Heart left ventricle (tissue), 13 donors: Measurements from ENCODE around the gene AGTRAP.

ENCODE experiments used
- CTCF ChIP-seq, 12 donors: fragments of 200-600 bp; sonication (generic) in 4 of 12; IDR thresholded peaks; one replicate each; pipeline versions ENCODE4 v1.5.0 to v1.8.0; 2018 to 2022; ENCODE audit warnings: antibody characterized with exemption in 12 of 12, mild to moderate bottlenecking in 5 of 12
- POLR2A ChIP-seq, 2 donors: fragments of 450-650 bp; IDR thresholded peaks; one replicate each; pipeline ENCODE4 v1.6.1; 2017; ENCODE audit warnings: antibody characterized with exemption in 2 of 2, mild to moderate bottlenecking in 2 of 2, moderate library complexity in 2 of 2
- donor health status: ischemic (EF 13 %, LVEDD 7.1; RV severe dilation, severe dysfunction).
- donor health status: DM: no; HTN: yes; CAD: no.
- donor health status: DM: no; HTN: no; CAD: no.
- donor health status: ischemic (EF 25% LVEDD 6.9; RV normal size, moderate dysfunction).
- donor health status: ischemic (EF 25% LVEDD 5.7; RV mildly dilated, moderate dysfunction).
- donor health status: ischemic (EF 35%, LVEDD 5.7; RV mildly dilated, moderate dysfunction).
- donor health status: nonischemic (EF 11% LVEDD 7.7; RV severe dilation, severe dysfunction).
- donor health status: DM: yes; HTN: yes; CAD: no.
- donor health status: PGD.
- donor health status: ischemic (EF 29% LVEDD 5.4; RV normal size, mild dysfunction).
- donor health status: nonischemic (EF 23%, LVEDD 6.1; RV moderate dilation, normal function).

GRCh38 chr1:11731691-11732283 lies 4.1 kb upstream of the AGTRAP start:
- TF ChIP-seq CTCF (IDR thresholded peaks at IDR 0.05) (no peak), POLR2A (IDR thresholded peaks at IDR 0.05) (no peak)
